Measurements from ENCODE around the gene TUFM. TPM values are rescaled to one million over a fixed set of nuclear protein-coding genes. Genes with fewer than 3 reads are reported as not detected.
"Not testable (repeated sequence)": the region's sequence is repeated elsewhere in the genome, so short reads cannot be mapped to it uniquely, and the experiment has no call there.

Gene TUFM
- total RNA-seq, 1 donor from 2014 or later, result 37.3 TPM

- DNase-seq (ENCODE audit: low spot score), result no peak
These were observed 7.0 kb downstream of the TUFM start for GRCh38 chr16:28839004-28839639.

- DNase-seq (ENCODE audit: low spot score), result no peak
These were observed 7.6 kb downstream of the TUFM start for GRCh38 chr16:28838558-28838918.

DNA sequence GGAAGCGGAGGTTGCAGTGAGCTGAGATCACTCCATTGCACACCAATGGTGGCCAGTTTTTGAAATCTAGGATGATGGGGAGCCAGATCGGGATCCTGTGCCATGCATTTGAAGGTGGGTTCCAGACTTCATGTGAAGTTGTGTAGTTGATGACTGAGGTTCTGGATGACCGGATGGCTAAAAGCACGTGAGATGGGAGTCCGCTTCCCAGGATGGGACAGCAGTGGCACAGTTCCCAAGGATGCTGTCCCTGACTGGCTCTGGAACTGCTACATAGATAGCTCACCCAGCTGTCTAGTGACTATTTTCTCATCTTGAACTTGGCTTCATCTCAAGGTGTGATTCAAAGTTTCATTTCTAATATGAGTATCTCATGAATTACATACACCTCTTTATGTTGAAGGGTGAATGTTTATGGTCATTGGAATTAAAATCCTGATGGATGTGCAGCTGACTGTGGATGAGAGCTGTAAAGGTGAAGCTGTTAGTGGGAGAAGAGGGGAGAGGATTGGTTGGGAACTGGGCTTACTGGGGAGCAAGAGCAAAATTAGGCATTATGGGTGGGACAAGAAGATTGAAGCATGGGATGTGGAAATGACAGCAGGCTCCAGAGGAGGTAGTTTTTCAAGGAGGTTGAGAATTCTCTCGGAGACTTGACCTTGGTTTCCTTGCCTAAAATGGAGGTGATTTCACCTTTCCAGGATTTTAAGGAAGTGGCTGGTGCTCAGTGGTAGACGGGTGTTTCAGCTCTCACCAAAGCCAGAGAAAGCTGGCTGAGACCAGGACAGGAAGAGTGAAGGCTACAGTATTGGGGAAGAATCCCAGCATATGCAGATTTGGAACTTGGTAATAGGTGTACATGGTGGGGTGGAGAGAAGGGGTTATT, 8.2 kb downstream of the TUFM start:
- DNase-seq (ENCODE audit: low spot score), result no peak

DNA sequence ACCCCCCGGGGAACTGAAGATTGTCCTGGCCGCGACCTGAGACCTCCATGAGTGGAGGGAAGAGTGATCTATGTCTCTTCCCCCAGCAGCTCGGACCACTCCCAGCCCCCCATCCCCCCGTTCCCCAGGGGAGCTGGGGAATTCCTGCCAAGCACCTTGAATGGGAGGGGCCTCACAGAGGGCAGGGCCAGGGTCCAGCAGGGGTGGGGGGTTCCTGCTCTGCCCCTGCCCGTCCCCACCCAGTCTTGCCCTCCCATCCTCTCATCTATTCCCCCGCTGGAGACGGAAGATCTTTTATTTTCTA, 9.4 kb downstream of the TUFM start:
- no peak for DNase-seq (ENCODE audit: low spot score)

DNA sequence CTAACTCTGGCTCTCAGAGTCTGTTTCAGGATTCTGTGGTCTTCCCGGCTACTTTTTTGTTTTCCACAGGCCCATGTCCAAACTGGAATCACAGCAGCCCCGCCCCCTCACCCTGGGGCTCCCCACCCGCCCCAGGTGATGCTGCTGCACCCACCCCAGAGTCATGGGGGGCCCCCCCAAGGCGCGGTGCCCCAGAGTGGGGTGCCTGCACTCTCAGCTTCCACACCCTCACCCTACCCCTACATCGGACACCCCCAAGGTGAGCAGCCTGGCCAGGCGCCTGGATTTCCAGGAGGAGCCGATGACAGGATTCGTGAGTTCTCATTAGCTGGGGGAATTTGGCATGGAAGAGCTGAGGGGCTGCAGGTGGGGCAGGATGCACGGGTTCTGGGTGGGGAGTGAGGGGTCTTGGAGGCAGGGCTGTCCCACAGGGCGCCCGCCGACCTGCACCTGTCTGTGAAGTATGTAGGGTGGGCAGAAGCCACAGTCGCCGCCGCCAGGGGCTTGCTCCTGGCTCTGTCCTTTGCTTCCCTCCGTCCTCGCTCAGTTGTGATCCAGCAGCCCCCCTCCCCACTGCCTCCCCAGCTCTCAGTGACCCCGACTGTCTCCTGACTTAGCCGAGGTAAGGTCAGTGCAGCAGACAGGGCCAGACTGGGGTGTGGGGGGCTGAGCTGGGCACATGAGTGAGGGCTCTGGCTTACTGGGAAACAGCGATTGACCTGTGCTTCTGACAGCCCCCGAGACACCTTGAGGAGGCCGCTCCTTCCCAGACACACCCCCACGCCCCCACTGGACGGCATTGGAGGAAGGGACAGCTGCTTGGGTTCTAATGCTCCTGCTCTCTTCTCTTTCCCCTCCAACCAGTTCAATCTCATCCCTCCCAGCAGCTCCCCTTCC, 10.0 kb downstream of the TUFM start:
- no peak for DNase-seq (ENCODE audit: low spot score)

DNA sequence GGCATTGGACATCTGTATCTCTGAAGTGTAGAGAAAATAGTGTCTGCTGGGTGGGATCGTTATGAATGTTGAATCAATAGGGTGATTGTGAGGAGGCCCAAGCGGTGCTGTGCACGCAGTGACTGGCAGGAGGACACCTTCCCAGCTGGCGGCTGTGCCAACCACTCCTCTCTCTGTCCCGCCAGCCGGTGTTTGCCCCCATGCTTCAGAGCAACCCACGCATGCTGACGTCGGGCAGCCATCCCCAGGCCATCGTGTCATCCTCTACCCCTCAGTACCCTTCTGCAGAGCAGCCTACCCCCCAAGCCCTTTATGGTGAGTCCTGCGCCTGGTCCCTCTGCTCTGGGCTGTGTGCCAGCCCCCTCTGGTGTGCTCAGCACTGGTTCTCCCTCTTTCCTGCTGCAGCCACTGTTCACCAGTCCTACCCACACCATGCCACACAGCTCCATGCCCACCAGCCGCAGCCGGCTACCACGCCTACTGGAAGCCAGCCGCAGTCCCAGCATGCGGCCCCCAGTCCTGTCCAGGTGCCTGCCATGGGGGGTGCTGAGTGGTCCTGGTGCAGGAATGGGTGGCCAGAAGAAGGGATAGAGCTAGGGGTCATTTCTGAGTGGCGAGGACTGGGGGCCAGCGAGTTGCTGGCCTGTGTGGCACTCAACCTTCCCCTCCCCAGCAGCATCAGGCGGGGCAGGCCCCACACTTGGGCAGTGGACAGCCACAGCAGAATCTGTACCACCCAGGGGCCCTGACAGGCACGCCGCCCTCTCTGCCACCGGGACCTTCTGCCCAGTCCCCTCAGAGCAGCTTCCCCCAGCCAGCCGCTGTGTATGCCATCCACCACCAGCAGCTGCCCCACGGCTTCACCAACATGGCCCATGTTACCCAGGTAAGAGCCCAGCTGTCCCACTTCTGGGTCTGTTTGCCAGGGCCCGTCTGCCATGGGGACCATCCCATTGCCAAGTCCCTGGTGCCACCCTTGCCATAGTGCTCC, 11.0 kb downstream of the TUFM start:
- no peak for DNase-seq (ENCODE audit: low spot score)

DNA sequence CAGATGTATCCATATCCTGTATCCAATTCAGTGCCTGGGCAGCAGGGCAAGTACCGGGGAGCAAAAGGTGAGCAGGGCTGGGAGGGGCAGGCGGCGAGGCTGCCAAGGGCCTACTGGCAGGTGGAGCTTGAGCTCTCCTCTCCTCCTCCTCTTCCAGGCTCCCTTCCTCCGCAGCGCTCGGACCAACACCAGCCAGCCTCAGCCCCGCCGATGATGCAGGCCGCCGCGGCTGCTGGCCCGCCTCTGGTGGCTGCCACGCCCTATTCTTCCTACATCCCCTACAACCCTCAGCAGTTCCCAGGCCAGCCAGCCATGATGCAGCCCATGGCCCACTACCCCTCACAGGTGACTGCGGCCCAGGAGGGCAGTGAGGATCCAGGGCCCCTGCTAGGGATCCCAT, 11.8 kb downstream of the TUFM start:
- no peak for DNase-seq (ENCODE audit: low spot score)

- no peak for DNase-seq (ENCODE audit: low spot score)
These were observed 15.6 kb downstream of the TUFM start for GRCh38 chr16:28830531-28830930.

GRCh38 chr16:28829747-28830146, 16.4 kb downstream of the TUFM start:
- no peak for DNase-seq (ENCODE audit: low spot score)

DNA sequence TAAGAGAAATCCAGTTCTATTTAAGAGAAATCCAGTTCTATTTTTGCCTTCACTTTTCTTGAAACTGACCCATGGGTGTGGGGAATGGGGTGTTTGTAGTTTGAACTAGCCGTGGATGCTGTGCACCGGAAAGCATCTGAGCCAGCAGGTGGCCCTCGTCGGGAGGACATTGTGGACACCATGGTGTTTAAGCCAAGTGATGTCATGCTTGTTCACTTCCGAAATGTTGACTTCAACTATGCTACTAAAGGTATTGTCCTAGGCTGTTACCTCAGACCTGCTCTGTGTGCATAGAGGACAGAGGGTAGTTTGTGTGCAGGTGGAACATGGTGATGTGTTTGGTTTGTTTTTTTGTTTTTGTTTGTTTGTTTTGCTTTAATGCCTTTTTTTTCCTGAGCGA, 20.0 kb downstream of the TUFM start:
- DNase-seq (ENCODE audit: low spot score), result no peak

- no peak for DNase-seq (ENCODE audit: low spot score)
These were observed 21.5 kb downstream of the TUFM start for GRCh38 chr16:28824717-28824973.

- DNase-seq (ENCODE audit: low spot score), result peak; percentile 99
These were observed 22.1 kb downstream of the TUFM start for GRCh38 chr16:28823873-28824716.

- DNase-seq (ENCODE audit: low spot score), result no peak
These were observed 22.8 kb downstream of the TUFM start for GRCh38 chr16:28823291-28823872.

GRCh38 chr16:28822520-28823290, 23.4 kb downstream of the TUFM start, which contains the start of gene ATXN2L:
TSS of gene ATXN2L (plus strand) at chr16:28822999. CDS start at chr16:28823260, 261 bp downstream.
- peak; percentile 98 for DNase-seq (ENCODE audit: low spot score)

GRCh38 chr16:28821874-28822519, 24.2 kb downstream of the TUFM start:
- DNase-seq (ENCODE audit: low spot score), result no peak

- not testable (repeated sequence) for DNase-seq (ENCODE audit: low spot score)
These were observed 25.6 kb downstream of the TUFM start for GRCh38 chr16:28820546-28820945.

DNA sequence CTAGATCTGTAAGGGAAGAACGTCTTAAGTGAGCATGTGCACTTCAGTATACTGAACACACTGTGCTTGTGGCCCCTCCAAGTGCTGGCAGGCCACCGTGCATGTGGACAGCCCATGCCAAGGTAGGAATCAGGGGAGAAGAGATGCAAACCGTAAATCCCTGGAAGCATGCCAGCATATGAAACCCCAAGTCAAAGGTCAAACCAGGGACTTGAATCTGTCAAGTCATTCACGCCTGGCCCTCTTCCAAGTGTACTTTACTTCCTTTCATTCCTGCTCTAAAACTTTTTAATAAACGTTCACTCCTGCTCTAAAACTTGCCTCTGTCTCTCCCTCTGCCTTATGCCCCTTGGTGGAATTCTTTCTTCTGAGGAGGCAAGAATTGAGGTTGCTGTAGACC, 26.1 kb downstream of the TUFM start:
- no peak for DNase-seq (ENCODE audit: low spot score)

DNA sequence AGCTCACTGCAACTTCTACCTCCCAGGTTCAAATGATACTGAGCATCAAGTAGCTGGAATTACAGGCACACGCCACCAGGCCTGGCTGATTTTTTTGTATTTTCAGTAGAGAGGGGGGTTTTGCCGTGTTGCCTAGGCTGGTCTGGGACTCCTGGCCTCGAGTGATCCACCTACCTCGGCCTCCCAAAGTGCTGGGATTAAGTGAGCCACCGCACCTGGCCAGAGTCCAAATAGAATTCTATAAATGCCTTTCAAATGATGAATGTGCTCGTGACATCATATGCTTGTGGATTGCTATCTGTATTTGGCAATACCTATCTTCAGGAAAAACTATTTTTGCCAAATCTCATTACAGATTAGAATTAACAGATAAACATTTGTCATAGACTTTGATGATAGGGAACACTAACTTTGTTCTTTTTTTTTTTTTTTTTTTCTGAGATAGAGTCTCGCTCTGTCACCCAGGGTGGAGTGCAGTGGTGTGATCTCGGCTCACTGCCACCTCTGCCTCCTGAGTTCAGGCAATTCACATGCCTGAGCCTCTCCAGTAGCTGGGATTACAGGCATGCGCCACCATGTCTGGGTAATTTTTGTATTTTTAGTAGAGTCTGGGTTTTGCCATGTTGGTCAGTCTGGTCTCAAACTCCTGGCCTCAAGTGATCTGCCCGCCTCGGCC, 38.6 kb downstream of the TUFM start:
- DNase-seq (ENCODE audit: low spot score), result not testable (repeated sequence)
